ENCODE results near the gene TLE6. TPM values are rescaled to one million over a fixed set of nuclear protein-coding genes. Genes with fewer than 3 reads are reported as not detected.
"Not testable (repeated sequence)": the region's sequence is repeated elsewhere in the genome, so short reads cannot be mapped to it uniquely, and the experiment has no call there.

TLE6 gene
- total and polyA plus RNA-seq, 7 donors: 0.50 to 2.2 (median 0.92) TPM; not detected in 1

GRCh38 chr19:2963122-2963521 lies 14.2 kb upstream of the TLE6 start:
- 85 to 93% (median 89%) methylated on average over 5 of the region's 5 CpGs for WGBS, 3 donors
- intact Hi-C loops (cut with DNase I): no loop called here
- no peak for ATAC-seq

GRCh38 chr19:2963631-2964030 lies 13.7 kb upstream of the TLE6 start:
- intact Hi-C loops (cut with DNase I); H3K36me3 ChIP-seq (ENCODE audit: insufficient read depth in 1 of 2, low read depth in 1 of 2); H3K27ac ChIP-seq; H3K4me1 ChIP-seq; H3K4me3 ChIP-seq; ATAC-seq; H3K9me3 ChIP-seq; H3K27me3 ChIP-seq (ENCODE audit: insufficient read depth in 3 of 3, low read length in 2 of 3); DNase-seq: not testable (repeated sequence)
- 82 to 85% (median 84%) methylated on average over 12 of the region's 12 CpGs for WGBS, 3 donors

More at GRCh38 chr19:2963122-2963521, 14.2 kb upstream of the TLE6 start:
- H3K9me3 ChIP-seq: no peaks in the 10 kb centered on the region
- no peak overlapping the region for H3K27ac ChIP-seq
- no peaks in the 10 kb centered on the region for H3K36me3 ChIP-seq (ENCODE audit: insufficient read depth in 1 of 2, low read depth in 1 of 2)
- no peak overlapping the region for H3K4me3 ChIP-seq
- TF ChIP-seq CTCF (IDR thresholded peaks at IDR 0.05): no peak
- peaks cover under 1% of the 10 kb centered on the region for H3K4me1 ChIP-seq
- DNase-seq: no peak
- no peaks in the 10 kb centered on the region for H3K27me3 ChIP-seq (ENCODE audit: insufficient read depth in 3 of 3, low read length in 2 of 3)

DNA sequence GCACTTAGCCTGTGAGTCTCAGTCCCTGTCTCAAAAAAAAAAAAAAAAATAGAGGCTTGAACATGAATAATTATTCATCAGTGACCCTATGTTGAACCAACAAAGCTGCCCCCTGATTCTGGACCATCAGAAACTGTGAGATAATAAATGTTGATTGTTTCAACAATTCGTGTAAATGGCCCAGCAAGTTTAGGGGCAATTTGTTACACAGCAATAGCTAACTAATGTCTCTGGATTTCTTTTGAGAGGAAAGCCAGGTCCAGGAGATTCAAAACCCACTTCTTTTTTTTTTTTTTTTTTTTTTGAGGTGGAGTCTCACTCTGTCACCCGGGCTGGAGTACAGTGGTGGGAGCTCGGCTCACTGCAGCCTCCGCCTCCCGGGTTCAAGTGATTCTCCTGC lies 12.5 kb upstream of the TLE6 start:
- peaks cover 4% of the 10 kb centered on the region for H3K4me1 ChIP-seq
- intact Hi-C loops (cut with DNase I): no loop called here
- no peak overlapping the region for H3K27ac ChIP-seq
- no peak for DNase-seq
- H3K27me3 ChIP-seq (ENCODE audit: insufficient read depth in 3 of 3, low read length in 2 of 3): no peaks in the 10 kb centered on the region
- H3K9me3 ChIP-seq: no peaks in the 10 kb centered on the region
- ATAC-seq: no peak
- WGBS, 3 donors: 93 to 97% (median 97%) methylated on average over 4 to 5 of the region's 5 CpGs
- no peaks in the 10 kb centered on the region for H3K36me3 ChIP-seq (ENCODE audit: insufficient read depth in 1 of 2, low read depth in 1 of 2)
- H3K4me3 ChIP-seq: no peak overlapping the region
- TF ChIP-seq CTCF (IDR thresholded peaks at IDR 0.05): no peak

DNA sequence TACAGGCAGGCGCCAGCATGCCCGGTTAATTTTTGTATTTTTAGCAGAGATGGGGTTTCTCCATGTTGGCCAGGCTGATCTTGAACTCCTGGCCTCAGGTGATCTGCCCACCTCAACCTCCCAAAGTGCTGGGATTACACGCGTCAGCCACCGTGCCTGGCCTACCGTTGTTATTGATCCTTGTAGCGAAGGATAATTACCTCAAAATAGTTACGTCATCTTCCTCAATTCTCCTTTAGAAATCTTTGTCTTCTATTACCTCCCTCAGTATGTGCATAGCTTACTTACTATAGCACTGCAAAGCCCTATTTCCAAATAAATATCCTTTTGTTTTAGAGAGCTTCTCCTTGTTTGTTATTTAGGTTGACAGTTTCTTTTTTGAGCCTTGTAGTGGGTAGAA lies 9.4 kb upstream of the TLE6 start:
- no peaks in the 10 kb centered on the region for H3K9me3 ChIP-seq
- no peak for ATAC-seq
- no peak for TF ChIP-seq CTCF (IDR thresholded peaks at IDR 0.05)
- H3K4me1 ChIP-seq: peaks cover 4% of the 10 kb centered on the region
- 74 to 83% (median 77%) methylated on average over 8 of the region's 8 CpGs for WGBS, 3 donors
- H3K4me3 ChIP-seq: no peak overlapping the region
- H3K27me3 ChIP-seq (ENCODE audit: insufficient read depth in 3 of 3, low read length in 2 of 3): no peaks in the 10 kb centered on the region
- H3K36me3 ChIP-seq (ENCODE audit: insufficient read depth in 1 of 2, low read depth in 1 of 2): no peaks in the 10 kb centered on the region
- H3K27ac ChIP-seq: no peak overlapping the region
- DNase-seq: no peak
- intact Hi-C loops (cut with DNase I): no loop called here

GRCh38 chr19:2969104-2969504 lies 8.3 kb upstream of the TLE6 start:
- Histone ChIP-seq H3K36me3 (ENCODE audit: insufficient read depth in 1 of 2, low read depth in 1 of 2) (no peaks in the 10 kb centered on the region), H3K4me1 (peaks cover 4% of the 10 kb centered on the region), H3K27ac (peak overlapping the region; percentile 56), H3K9me3 (no peaks in the 10 kb centered on the region), H3K4me3 (no peak overlapping the region), H3K27me3 (ENCODE audit: insufficient read depth in 3 of 3, low read length in 2 of 3) (no peaks in the 10 kb centered on the region)
- 27 to 41% (median 39%) methylated on average over 5 of the region's 5 CpGs for WGBS, 3 donors
- ATAC-seq (peak in 1 of 4 donors; percentile 32), DNase-seq (peak in 1 of 2 donors; percentile 79)
- TF ChIP-seq CTCF (IDR thresholded peaks at IDR 0.05): no peak
- intact Hi-C loops (cut with DNase I): no loop called here

Measured in psoas muscle (tissue), 8 donors.